Measurements from ENCODE around the gene AFP. TPM values are rescaled to one million over a fixed set of nuclear protein-coding genes. Genes with fewer than 3 reads are reported as not detected.

Gene AFP
- total and polyA plus RNA-seq, 2 of the 13 experiments (the other 11 are each of a cell fraction or from before 2014, with no cell fraction given): 9,434 to 13,105 TPM

DNA sequence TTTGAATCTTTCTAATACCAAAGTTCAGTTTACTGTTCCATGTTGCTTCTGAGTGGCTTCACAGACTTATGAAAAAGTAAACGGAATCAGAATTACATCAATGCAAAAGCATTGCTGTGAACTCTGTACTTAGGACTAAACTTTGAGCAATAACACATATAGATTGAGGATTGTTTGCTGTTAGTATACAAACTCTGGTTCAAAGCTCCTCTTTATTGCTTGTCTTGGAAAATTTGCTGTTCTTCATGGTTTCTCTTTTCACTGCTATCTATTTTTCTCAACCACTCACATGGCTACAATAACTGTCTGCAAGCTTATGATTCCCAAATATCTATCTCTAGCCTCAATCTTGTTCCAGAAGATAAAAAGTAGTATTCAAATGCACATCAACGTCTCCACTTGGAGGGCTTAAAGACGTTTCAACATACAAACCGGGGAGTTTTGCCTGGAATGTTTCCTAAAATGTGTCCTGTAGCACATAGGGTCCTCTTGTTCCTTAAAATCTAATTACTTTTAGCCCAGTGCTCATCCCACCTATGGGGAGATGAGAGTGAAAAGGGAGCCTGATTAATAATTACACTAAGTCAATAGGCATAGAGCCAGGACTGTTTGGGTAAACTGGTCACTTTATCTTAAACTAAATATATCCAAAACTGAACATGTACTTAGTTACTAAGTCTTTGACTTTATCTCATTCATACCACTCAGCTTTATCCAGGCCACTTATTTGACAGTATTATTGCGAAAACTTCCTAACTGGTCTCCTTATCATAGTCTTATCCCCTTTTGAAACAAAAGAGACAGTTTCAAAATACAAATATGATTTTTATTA, 3.6 kb upstream of the AFP start (continued):
- TF ChIP-seq, protein P1, sequence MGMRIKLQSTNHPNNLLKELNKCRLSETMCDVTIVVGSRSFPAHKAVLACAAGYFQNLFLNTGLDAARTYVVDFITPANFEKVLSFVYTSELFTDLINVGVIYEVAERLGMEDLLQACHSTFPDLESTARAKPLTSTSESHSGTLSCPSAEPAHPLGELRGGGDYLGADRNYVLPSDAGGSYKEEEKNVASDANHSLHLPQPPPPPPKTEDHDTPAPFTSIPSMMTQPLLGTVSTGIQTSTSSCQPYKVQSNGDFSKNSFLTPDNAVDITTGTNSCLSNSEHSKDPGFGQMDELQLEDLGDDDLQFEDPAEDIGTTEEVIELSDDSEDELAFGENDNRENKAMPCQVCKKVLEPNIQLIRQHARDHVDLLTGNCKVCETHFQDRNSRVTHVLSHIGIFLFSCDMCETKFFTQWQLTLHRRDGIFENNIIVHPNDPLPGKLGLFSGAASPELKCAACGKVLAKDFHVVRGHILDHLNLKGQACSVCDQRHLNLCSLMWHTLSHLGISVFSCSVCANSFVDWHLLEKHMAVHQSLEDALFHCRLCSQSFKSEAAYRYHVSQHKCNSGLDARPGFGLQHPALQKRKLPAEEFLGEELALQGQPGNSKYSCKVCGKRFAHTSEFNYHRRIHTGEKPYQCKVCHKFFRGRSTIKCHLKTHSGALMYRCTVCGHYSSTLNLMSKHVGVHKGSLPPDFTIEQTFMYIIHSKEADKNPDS (CRISPR knock-in tag; IDR thresholded peaks at IDR 0.05): no peak
- TF ChIP-seq, protein P2, sequence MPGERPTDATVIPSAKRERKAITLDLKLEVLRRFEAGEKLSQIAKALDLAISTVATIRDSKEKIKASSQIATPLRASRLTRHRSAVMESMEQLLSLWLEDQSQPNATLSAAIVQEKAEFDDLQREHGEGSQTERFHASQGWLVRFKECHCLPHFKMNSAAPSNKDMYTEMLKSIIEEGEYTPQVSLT (CRISPR knock-in tag; IDR thresholded peaks at IDR 0.05; ENCODE audit: borderline replicate concordance, low read depth): no peak
- TF ChIP-seq, protein P3, sequence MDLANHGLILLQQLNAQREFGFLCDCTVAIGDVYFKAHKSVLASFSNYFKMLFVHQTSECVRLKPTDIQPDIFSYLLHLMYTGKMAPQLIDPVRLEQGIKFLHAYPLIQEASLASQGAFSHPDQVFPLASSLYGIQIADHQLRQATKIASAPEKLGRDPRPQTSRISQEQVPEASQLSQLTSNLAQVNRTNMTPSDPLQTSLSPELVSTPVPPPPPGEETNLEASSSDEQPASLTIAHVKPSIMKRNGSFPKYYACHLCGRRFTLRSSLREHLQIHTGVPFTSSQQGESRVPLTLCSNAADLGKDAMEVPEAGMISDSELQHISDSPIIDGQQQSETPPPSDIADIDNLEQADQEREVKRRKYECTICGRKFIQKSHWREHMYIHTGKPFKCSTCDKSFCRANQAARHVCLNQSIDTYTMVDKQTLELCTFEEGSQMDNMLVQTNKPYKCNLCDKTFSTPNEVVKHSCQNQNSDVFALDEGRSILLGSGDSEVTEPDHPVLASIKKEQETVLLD (CRISPR knock-in tag; IDR thresholded peaks at IDR 0.05; ENCODE audit: low read depth): no peak
- TF ChIP-seq, protein P4, sequence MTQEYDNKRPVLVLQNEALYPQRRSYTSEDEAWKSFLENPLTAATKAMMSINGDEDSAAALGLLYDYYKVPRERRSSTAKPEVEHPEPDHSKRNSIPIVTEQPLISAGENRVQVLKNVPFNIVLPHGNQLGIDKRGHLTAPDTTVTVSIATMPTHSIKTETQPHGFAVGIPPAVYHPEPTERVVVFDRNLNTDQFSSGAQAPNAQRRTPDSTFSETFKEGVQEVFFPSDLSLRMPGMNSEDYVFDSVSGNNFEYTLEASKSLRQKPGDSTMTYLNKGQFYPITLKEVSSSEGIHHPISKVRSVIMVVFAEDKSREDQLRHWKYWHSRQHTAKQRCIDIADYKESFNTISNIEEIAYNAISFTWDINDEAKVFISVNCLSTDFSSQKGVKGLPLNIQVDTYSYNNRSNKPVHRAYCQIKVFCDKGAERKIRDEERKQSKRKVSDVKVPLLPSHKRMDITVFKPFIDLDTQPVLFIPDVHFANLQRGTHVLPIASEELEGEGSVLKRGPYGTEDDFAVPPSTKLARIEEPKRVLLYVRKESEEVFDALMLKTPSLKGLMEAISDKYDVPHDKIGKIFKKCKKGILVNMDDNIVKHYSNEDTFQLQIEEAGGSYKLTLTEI (CRISPR knock-in tag; conservative IDR thresholded peaks at IDR 0.05): no peak
- TF ChIP-seq MZF1 (CRISPR knock-in tag; IDR thresholded peaks at IDR 0.05; ENCODE audit: borderline replicate concordance) (no peak), KMT2A (CRISPR knock-in tag; IDR thresholded peaks at IDR 0.05) (no peak), ZNF878 (CRISPR knock-in tag; IDR thresholded peaks at IDR 0.05) (peak; percentile 53; the same call in 1 of the 2 replicates), ZBTB42 (CRISPR knock-in tag; IDR thresholded peaks at IDR 0.05) (no peak), JDP2 (CRISPR knock-in tag; IDR thresholded peaks at IDR 0.05; ENCODE audit: borderline replicate concordance) (no peak), JUNB (CRISPR knock-in tag; IDR thresholded peaks at IDR 0.05; ENCODE audit: borderline replicate concordance) (no peak; the same call in 1 of the 2 replicates), ZSCAN29 (CRISPR knock-in tag; conservative IDR thresholded peaks at IDR 0.05) (peak; percentile 73; the same call in 1 of the 2 replicates), ZNF337 (CRISPR knock-in tag; IDR thresholded peaks at IDR 0.05; ENCODE audit: borderline replicate concordance, low read depth) (no peak), POLR2AphosphoS5 (IDR thresholded peaks at IDR 0.05; ENCODE audit: low read depth, low read length) (peak; percentile 32; the same call in 1 of the 2 replicates), ZNF605 (CRISPR knock-in tag; IDR thresholded peaks at IDR 0.05) (no peak), TRIM24 (CRISPR knock-in tag; IDR thresholded peaks at IDR 0.05) (peak; percentile 62; the same call in 1 of the 2 replicates)
- TF ChIP-seq, protein P5, sequence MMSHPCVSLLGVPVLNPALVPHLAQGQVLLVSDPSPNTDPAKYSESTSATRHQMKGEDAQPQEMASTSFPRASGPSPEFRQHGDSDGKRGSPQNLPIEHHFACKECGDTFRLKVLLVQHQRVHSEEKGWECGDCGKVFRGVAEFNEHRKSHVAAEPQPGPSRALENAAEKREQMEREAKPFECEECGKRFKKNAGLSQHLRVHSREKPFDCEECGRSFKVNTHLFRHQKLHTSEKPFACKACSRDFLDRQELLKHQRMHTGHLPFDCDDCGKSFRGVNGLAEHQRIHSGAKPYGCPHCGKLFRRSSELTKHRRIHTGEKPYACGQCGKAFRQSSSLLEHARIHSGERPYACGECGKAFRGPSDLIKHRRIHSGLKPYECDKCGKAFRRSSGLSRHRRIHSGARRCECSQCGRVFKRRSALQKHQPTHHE (CRISPR knock-in tag; IDR thresholded peaks at IDR 0.05; ENCODE audit: borderline replicate concordance): no peak
- TF ChIP-seq, protein P6, sequence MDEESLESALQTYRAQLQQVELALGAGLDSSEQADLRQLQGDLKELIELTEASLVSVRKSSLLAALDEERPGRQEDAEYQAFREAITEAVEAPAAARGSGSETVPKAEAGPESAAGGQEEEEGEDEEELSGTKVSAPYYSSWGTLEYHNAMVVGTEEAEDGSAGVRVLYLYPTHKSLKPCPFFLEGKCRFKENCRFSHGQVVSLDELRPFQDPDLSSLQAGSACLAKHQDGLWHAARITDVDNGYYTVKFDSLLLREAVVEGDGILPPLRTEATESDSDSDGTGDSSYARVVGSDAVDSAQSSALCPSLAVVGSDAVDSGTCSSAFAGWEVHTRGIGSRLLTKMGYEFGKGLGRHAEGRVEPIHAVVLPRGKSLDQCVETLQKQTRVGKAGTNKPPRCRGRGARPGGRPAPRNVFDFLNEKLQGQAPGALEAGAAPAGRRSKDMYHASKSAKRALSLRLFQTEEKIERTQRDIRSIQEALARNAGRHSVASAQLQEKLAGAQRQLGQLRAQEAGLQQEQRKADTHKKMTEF (CRISPR knock-in tag; IDR thresholded peaks at IDR 0.05): peak; percentile 97
